ENCODE data around the gene PUS1.

DNA sequence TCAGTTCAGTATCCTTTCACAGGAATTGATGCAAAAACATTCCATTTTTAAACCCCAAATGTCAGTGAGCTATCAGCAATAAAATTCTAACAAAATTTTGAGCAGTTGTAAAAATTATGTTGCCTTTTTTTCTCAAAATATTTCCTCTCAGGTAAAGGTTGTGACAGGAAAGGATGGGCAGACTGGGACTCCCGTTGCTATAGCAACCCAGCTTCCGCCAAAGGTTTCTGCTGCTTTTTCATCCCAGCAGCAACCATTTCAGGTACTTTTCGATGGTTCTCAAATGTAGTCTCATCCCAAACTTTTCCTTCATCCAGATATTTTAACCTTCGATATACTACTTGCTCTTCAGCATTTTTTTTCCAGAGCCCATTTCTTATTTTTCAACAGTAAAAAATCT lies 34.3 kb downstream of the PUS1 start:
- TF ChIP-seq, protein P1, sequence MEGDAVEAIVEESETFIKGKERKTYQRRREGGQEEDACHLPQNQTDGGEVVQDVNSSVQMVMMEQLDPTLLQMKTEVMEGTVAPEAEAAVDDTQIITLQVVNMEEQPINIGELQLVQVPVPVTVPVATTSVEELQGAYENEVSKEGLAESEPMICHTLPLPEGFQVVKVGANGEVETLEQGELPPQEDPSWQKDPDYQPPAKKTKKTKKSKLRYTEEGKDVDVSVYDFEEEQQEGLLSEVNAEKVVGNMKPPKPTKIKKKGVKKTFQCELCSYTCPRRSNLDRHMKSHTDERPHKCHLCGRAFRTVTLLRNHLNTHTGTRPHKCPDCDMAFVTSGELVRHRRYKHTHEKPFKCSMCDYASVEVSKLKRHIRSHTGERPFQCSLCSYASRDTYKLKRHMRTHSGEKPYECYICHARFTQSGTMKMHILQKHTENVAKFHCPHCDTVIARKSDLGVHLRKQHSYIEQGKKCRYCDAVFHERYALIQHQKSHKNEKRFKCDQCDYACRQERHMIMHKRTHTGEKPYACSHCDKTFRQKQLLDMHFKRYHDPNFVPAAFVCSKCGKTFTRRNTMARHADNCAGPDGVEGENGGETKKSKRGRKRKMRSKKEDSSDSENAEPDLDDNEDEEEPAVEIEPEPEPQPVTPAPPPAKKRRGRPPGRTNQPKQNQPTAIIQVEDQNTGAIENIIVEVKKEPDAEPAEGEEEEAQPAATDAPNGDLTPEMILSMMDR (IDR thresholded peaks at IDR 0.05 in 4 of 5, conservative IDR thresholded peaks at IDR 0.05 in 1 of 5): no peak
- TF ChIP-seq POLR2A (IDR thresholded peaks at IDR 0.05): no peak

Data from gastrocnemius medialis (tissue), 4 donors.